ENCODE results near the gene THBS1.

- TF ChIP-seq CTCF (IDR thresholded peaks at IDR 0.05) (no peak), EZH2 (IDR thresholded peaks at IDR 0.05; ENCODE audit: borderline replicate concordance, insufficient read depth, low read depth, low read length, poor library complexity, severe bottlenecking) (no peak)
Observed at GRCh38 chr15:39596358-39597051, 15.6 kb downstream of the THBS1 start.
